OCI-LY1 (cell line): ENCODE results near the gene ZMYND15.

Experiments used
- H2AFZ ChIP-seq: fragments of 200-600 bp; sonication (generic), shearing (Covaris generic); 2 replicates; pipeline ENCODE4 v1.6.0; 2014; ENCODE audit warnings: antibody characterized with exemption, mild to moderate bottlenecking, low read length
- H3F3A ChIP-seq: fragments of 200-600 bp; sonication (generic), shearing (Covaris generic); 2 replicates; pipeline ENCODE4 v1.6.0; 2014; ENCODE audit warnings: mild to moderate bottlenecking, antibody characterized with exemption, low read length, moderate library complexity; ENCODE audit not compliant: insufficient read depth
- H3K27ac ChIP-seq: fragments of 200-600 bp; sonication (generic); 2 replicates; pipeline ENCODE4 v1.5.1; 2014; ENCODE audit warnings: low read length, mixed run types, mild to moderate bottlenecking, low read depth; ENCODE audit not compliant: poor library complexity, severe bottlenecking
- H3K27me3 ChIP-seq: fragments of 200-600 bp; sonication (generic); 2 replicates; pipeline ENCODE4 v1.6.0; 2014; ENCODE audit warnings: antibody characterized with exemption, mild to moderate bottlenecking, low read length, moderate library complexity; ENCODE audit not compliant: insufficient read depth
- H3K36me3 ChIP-seq: fragments of 200-600 bp; sonication (generic); 2 replicates; pipeline ENCODE4 v1.6.1; 2014; ENCODE audit warnings: mild to moderate bottlenecking, antibody characterized with exemption, low read length, moderate library complexity, mixed read lengths; ENCODE audit not compliant: insufficient read depth
- H3K4me1 ChIP-seq: fragments of 200-600 bp; sonication (generic); 2 replicates; pipeline ENCODE4 v1.5.1; 2014; ENCODE audit warnings: mild to moderate bottlenecking, low read length, moderate library complexity; ENCODE audit not compliant: insufficient read depth, severe bottlenecking
- H3K4me2 ChIP-seq: fragments of 200-600 bp; sonication (generic), shearing (Covaris generic); 2 replicates; pipeline ENCODE4 v1.6.1; 2014; ENCODE audit warnings: low read length
- H3K4me3 ChIP-seq: fragments of 200-600 bp; sonication (generic); 2 replicates; pipeline ENCODE4 v1.5.1; 2014; ENCODE audit warnings: low read length, low read depth, mild to moderate bottlenecking, mixed read lengths; ENCODE audit not compliant: poor library complexity, severe bottlenecking
- H3K79me2 ChIP-seq: fragments of 200-600 bp; shearing (Covaris generic); 2 replicates; pipeline ENCODE4 v1.6.1; 2016; ENCODE audit warnings: mixed run types, low read length, mixed read lengths; ENCODE audit not compliant: insufficient read depth
- H3K9ac ChIP-seq: fragments of 200-600 bp; sonication (generic), shearing (Covaris generic); 2 replicates; pipeline ENCODE4 v1.6.1; 2014; ENCODE audit warnings: mild to moderate bottlenecking, low read length, mixed read lengths
- H3K9me2 ChIP-seq: fragments of 200-600 bp; sonication (generic), shearing (Covaris generic); 2 replicates; pipeline ENCODE4 v1.6.1; 2014; ENCODE audit warnings: low read depth, mild to moderate bottlenecking, low read length, mixed read lengths
- H3K9me3 ChIP-seq: fragments of 200-600 bp; shearing (Covaris generic); 2 replicates; pipeline ENCODE4 v1.6.1; 2014; ENCODE audit warnings: low read length, mixed read lengths
- H4K20me1 ChIP-seq: fragments of 200-600 bp; sonication (generic), shearing (Covaris generic); 2 replicates; pipeline ENCODE4 v1.6.0; 2016; ENCODE audit warnings: mild to moderate bottlenecking, low read length; ENCODE audit not compliant: insufficient read depth
- EZH2 ChIP-seq: fragments of 200-600 bp; sonication (generic), shearing (Covaris generic); IDR thresholded peaks from 2 replicates; pipeline ENCODE4 v1.8.0; 2017; ENCODE audit warnings: borderline replicate concordance, mixed run types, mild to moderate bottlenecking, antibody characterized with exemption, low read length, moderate library complexity, mixed read lengths
- TF ChIP-seq, protein P1 (sequence below): fragments of 200-600 bp; sonication (generic), shearing (Covaris generic); IDR thresholded peaks from 2 replicates; pipeline ENCODE4 v1.5.1; 2017; ENCODE audit warnings: mild to moderate bottlenecking, antibody characterized with exemption, low read length, moderate library complexity, mixed read lengths

ZMYND15 gene

DNA sequence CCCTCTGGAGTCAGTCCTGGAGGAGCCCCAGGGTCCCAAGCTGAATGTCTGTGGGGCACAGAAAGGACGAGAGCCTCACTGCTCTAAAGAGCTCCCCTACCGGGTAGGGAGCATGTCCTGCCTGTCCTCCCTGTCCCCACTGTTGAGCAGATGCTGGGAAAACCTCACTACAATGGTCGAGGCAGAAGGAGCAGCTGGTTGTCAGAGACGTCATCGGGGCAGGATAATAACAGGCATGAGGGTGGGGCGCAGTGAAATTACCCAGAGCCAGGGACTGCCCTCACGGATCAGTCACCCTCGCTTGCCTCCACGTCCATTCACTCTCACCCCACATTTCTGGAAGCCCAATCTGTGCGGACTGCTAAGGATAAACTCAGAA lies 32.6 kb downstream of the ZMYND15 start:
- Histone ChIP-seq H3K36me3 (no peaks in the 10 kb centered on the region), H3K27me3 (peaks cover 24% of the 10 kb centered on the region), H3K79me2 (no peaks in the 10 kb centered on the region), H3K9me3 (no peaks in the 10 kb centered on the region), H3K4me2 (no peak overlapping the region), H3K27ac (no peak overlapping the region), H3K9ac (no peak overlapping the region), H3K9me2 (no peaks in the 10 kb centered on the region), H3K4me3 (no peak overlapping the region), H4K20me1 (no peaks in the 10 kb centered on the region), H2AFZ (no peak overlapping the region), H3F3A (no peaks in the 10 kb centered on the region), H3K4me1 (no peaks in the 10 kb centered on the region)
- TF ChIP-seq, protein P1, sequence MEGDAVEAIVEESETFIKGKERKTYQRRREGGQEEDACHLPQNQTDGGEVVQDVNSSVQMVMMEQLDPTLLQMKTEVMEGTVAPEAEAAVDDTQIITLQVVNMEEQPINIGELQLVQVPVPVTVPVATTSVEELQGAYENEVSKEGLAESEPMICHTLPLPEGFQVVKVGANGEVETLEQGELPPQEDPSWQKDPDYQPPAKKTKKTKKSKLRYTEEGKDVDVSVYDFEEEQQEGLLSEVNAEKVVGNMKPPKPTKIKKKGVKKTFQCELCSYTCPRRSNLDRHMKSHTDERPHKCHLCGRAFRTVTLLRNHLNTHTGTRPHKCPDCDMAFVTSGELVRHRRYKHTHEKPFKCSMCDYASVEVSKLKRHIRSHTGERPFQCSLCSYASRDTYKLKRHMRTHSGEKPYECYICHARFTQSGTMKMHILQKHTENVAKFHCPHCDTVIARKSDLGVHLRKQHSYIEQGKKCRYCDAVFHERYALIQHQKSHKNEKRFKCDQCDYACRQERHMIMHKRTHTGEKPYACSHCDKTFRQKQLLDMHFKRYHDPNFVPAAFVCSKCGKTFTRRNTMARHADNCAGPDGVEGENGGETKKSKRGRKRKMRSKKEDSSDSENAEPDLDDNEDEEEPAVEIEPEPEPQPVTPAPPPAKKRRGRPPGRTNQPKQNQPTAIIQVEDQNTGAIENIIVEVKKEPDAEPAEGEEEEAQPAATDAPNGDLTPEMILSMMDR: no peak
- no peak for TF ChIP-seq EZH2

GRCh38 chr17:4777969-4778760 lies 38.5 kb downstream of the ZMYND15 start:
- Histone ChIP-seq H3K4me3 (no peak overlapping the region), H3F3A (no peaks in the 10 kb centered on the region), H3K27me3 (peaks cover 19% of the 10 kb centered on the region; the same call in 1 of the 2 replicates), H3K9me2 (no peaks in the 10 kb centered on the region), H3K27ac (no peak overlapping the region), H4K20me1 (no peaks in the 10 kb centered on the region), H3K4me2 (no peak overlapping the region), H2AFZ (no peak overlapping the region), H3K9me3 (no peaks in the 10 kb centered on the region), H3K9ac (no peak overlapping the region), H3K4me1 (no peaks in the 10 kb centered on the region), H3K79me2 (no peaks in the 10 kb centered on the region), H3K36me3 (no peaks in the 10 kb centered on the region)
- TF ChIP-seq EZH2: no peak
- TF ChIP-seq, protein P1: no peak

- Histone ChIP-seq H3K27me3 (peaks cover 19% of the 10 kb centered on the region; the same call in 1 of the 2 replicates), H3K4me2 (no peak overlapping the region), H3K9me3 (no peaks in the 10 kb centered on the region), H3K4me3 (no peak overlapping the region), H2AFZ (no peak overlapping the region), H3K27ac (no peak overlapping the region), H3K4me1 (no peaks in the 10 kb centered on the region), H3K9me2 (no peaks in the 10 kb centered on the region), H3F3A (no peaks in the 10 kb centered on the region), H4K20me1 (no peaks in the 10 kb centered on the region), H3K9ac (no peak overlapping the region), H3K36me3 (no peaks in the 10 kb centered on the region), H3K79me2 (no peaks in the 10 kb centered on the region)
- TF ChIP-seq EZH2: no peak
- TF ChIP-seq, protein P1: no peak
Measured at GRCh38 chr17:4780325-4780955, 40.8 kb downstream of the ZMYND15 start.
